B cell (primary cell): ENCODE results near the gene WNT9A. TPM values are rescaled to one million over a fixed set of nuclear protein-coding genes. Genes with fewer than 3 reads are reported as not detected.

Experiments used
- ATAC-seq: fragments of 200-7000 bp; cut with Tn5 transposase; one replicate; pipeline ENCODE4 v1.10.0; 2021; ENCODE audit warnings: low read depth, mild to moderate bottlenecking, moderate number of reproducible peaks, moderate library complexity
- CTCF ChIA-PET: fragments of 350-600 bp; sonication (Branson Sonifier 250); formaldehyde crosslinking; loops from one replicate; lab custom pipeline; 2021; ENCODE audit warnings: antibody characterized with exemption, inconsistent platforms; lab: Charles Lee
- POLR2A ChIA-PET: fragments of 350-600 bp; sonication (Branson Sonifier 250); formaldehyde crosslinking; loops from one replicate; lab custom pipeline; 2021; ENCODE audit warnings: antibody characterized with exemption; lab: Charles Lee
- DNase-seq: peaks from one replicate; pipeline ENCODE4 v3.0.0; 2013
- H2AFZ ChIP-seq: 2 replicates; pipeline ENCODE4 v1.6.1; 2012; ENCODE audit warnings: mild to moderate bottlenecking, low read depth, low read length; ENCODE audit not compliant: insufficient read depth, poor library complexity, severe bottlenecking
- H3K27ac ChIP-seq, 2 donors: 1 replicate in 1 of 2; 2 replicates in 1 of 2; pipeline ENCODE4 v1.5.1; 2012 to 2013; ENCODE audit warnings: low read length in 2 of 2, mild to moderate bottlenecking in 2 of 2, moderate library complexity in 1 of 2
- H3K27me3 ChIP-seq, 4 experiments: fragments of 200-600 bp in 1 of 4; sonication (generic) in 1 of 4; replicated peaks in 1 of 4; 1 replicate in 2 of 4; 2 replicates in 2 of 4; pipeline versions ENCODE4 v1.6.1 to v1.7.0; 2013 to 2016; ENCODE audit warnings: low read length in 3 of 4, mild to moderate bottlenecking in 2 of 4, mixed read lengths in 1 of 4, moderate library complexity in 1 of 4; ENCODE audit not compliant: insufficient read depth in 4 of 4, control insufficient read depth in 3 of 4; ENCODE audit errors: control extremely low read depth in 1 of 4
- H3K36me3 ChIP-seq, 2 experiments: replicated peaks in 1 of 2; 1 replicate in 1 of 2; 2 replicates in 1 of 2; pipeline versions ENCODE4 v1.6.1 to v1.7.1; 2013; ENCODE audit warnings: low read length in 1 of 2; ENCODE audit not compliant: insufficient read depth in 2 of 2, control insufficient read depth in 1 of 2; ENCODE audit errors: control extremely low read depth in 1 of 2, extremely low read depth in 1 of 2
- H3K4me1 ChIP-seq, 2 donors: fragments of 200-600 bp in 1 of 2; sonication (generic) in 1 of 2; 1 replicate in 1 of 2; 2 replicates in 1 of 2; pipeline versions ENCODE4 v1.5.1 to v1.6.1; 2013 to 2017; ENCODE audit warnings: low read length in 2 of 2; ENCODE audit not compliant: control insufficient read depth in 2 of 2, insufficient read depth in 2 of 2
- H3K4me2 ChIP-seq: replicated peaks from 2 replicates; pipeline ENCODE3; 2012; ENCODE audit warnings: mild to moderate bottlenecking, low read depth, low read length; ENCODE audit not compliant: poor library complexity, severe bottlenecking
- H3K4me3 ChIP-seq, 5 experiments: fragments of 200-600 bp in 1 of 5; sonication (generic) in 1 of 5; 1 replicate in 3 of 5; 2 replicates in 2 of 5; pipeline versions ENCODE4 v1.5.1 to v1.7.0; 2011 to 2016; ENCODE audit warnings: low read length in 4 of 5, mild to moderate bottlenecking in 4 of 5, low read depth in 2 of 5, control low read depth in 1 of 5, moderate library complexity in 1 of 5; ENCODE audit not compliant: insufficient read depth in 1 of 5; ENCODE audit errors: control extremely low read depth in 1 of 5, extremely low read depth in 1 of 5
- H3K79me2 ChIP-seq: fragments of 200-600 bp; sonication (generic); one replicate; pipeline ENCODE4 v1.6.0; 2016; ENCODE audit warnings: low read length; ENCODE audit not compliant: control insufficient read depth, insufficient read depth
- H3K9ac ChIP-seq: fragments of 200-600 bp; sonication (generic); 2 replicates; pipeline ENCODE4 v1.6.1; 2017; ENCODE audit warnings: mild to moderate bottlenecking, low read length, moderate library complexity
- H3K9me3 ChIP-seq, 3 donors: one replicate each; pipeline versions ENCODE4 v1.6.1 to v1.7.1; 2013; ENCODE audit warnings: low read length in 2 of 3; ENCODE audit not compliant: control insufficient read depth in 2 of 3, insufficient read depth in 1 of 3; ENCODE audit errors: control extremely low read depth in 1 of 3
- H4K20me1 ChIP-seq: 2 replicates; pipeline ENCODE4 v1.6.0; 2012; ENCODE audit warnings: mild to moderate bottlenecking, low read length; ENCODE audit not compliant: insufficient read depth, control insufficient read depth, poor library complexity, severe bottlenecking
- H3K27ac Mint-ChIP-seq: one replicate; pipeline ENCODE4 v1.8.0; 2021; ENCODE audit warnings: mixed read lengths
- H3K27me3 Mint-ChIP-seq: one replicate; pipeline ENCODE4 v1.8.0; 2021; ENCODE audit warnings: mixed read lengths
- H3K4me1 Mint-ChIP-seq: one replicate; pipeline ENCODE4 v1.8.0; 2021; ENCODE audit warnings: mixed read lengths
- H3K4me3 Mint-ChIP-seq: one replicate; pipeline ENCODE4 v1.8.0; 2021; ENCODE audit warnings: mixed read lengths
- H3K9me3 Mint-ChIP-seq: one replicate; pipeline ENCODE4 v1.8.0; 2022; ENCODE audit warnings: mixed read lengths; ENCODE audit not compliant: insufficient read depth
- CTCF ChIP-seq: fragments of 200-600 bp; IDR thresholded peaks from one replicate; pipeline ENCODE4 v1.8.0; 2022; ENCODE audit warnings: antibody characterized with exemption, mild to moderate bottlenecking
- EZH2 ChIP-seq: IDR thresholded peaks from 2 replicates; pipeline ENCODE4 v1.6.1; 2012; ENCODE audit warnings: borderline replicate concordance, low read depth, mild to moderate bottlenecking, moderate library complexity, low read length; ENCODE audit not compliant: insufficient read depth, poor library complexity, severe bottlenecking
- WGBS: methylation state at CpG from one replicate; pipeline ENCODE4 v1.1.5; 2013; ENCODE audit warnings: missing lambda C conversion rate; ENCODE audit not compliant: insufficient coverage; 5-methylcytosine and 5-hydroxymethylcytosine counted together
- intact Hi-C: fragments of 100-400 bp; cut with micrococcal nuclease; formaldehyde crosslinking; loops from one replicate; pipeline ENCODE4 v1.10.0; 2022
- polyA plus RNA-seq: library from polyadenylated mRNA; depleted of rRNA; stranded (reverse); fragments of >200 nt; gene quantifications from 2 replicates; pipeline ENCODE4 v1.2.3, GENCODE V29; 2012
- total RNA-seq, 2 donors: library from RNA; stranded (reverse); fragments of 120-200 nt in 1 of 2; gene quantifications; 1 replicate in 1 of 2; 2 replicates in 1 of 2; pipeline versions ENCODE4 v1.2.3 to v1.2.4, GENCODE V29; 2013 to 2022

Gene WNT9A
- total and polyA plus RNA-seq, 2 donors (not counting 1 experiment from before 2014, with no cell fraction given): 0.04 TPM; not detected in 1

- 89% methylated on average over 8 of the region's 8 CpGs for WGBS
- no peak for DNase-seq
- Mint-ChIP-seq H3K4me1 (peaks cover 10% of the 10 kb centered on the region), H3K4me3 (peak overlapping the region; percentile 83), H3K27ac (peak overlapping the region; percentile 15), H3K27me3 (no peaks in the 10 kb centered on the region), H3K9me3 (no peaks in the 10 kb centered on the region)
- ChIA-PET POLR2A (no interaction called here), CTCF (no interaction called here)
- H4K20me1 ChIP-seq: no peaks in the 10 kb centered on the region
- peaks cover 0 to 3% (median 0%) of the 10 kb centered on the region in 3 donors for H3K9me3 ChIP-seq
- TF ChIP-seq CTCF (no peak), EZH2 (no peak)
- peak overlapping the region; percentile 73 for H3K9ac ChIP-seq
- no peak for ATAC-seq
- peak overlapping the region in 1 of 2 donors; percentile 66 for H3K27ac ChIP-seq
- H3K4me3 ChIP-seq: no peak overlapping the region
- H2AFZ ChIP-seq: peak overlapping the region; percentile 90
- no peaks in the 10 kb centered on the region for H3K79me2 ChIP-seq
- no peaks in the 10 kb centered on the region for H3K27me3 ChIP-seq
- no peaks in the 10 kb centered on the region for H3K36me3 ChIP-seq
- H3K4me2 ChIP-seq: peak overlapping the region; percentile 89
- intact Hi-C loops: no loop called here
- H3K4me1 ChIP-seq: peaks cover 11 to 29% of the 10 kb centered on the region in 2 donors
These were observed 59.2 kb downstream of the WNT9A start for GRCh38 chr1:227888404-227889046.

DNA sequence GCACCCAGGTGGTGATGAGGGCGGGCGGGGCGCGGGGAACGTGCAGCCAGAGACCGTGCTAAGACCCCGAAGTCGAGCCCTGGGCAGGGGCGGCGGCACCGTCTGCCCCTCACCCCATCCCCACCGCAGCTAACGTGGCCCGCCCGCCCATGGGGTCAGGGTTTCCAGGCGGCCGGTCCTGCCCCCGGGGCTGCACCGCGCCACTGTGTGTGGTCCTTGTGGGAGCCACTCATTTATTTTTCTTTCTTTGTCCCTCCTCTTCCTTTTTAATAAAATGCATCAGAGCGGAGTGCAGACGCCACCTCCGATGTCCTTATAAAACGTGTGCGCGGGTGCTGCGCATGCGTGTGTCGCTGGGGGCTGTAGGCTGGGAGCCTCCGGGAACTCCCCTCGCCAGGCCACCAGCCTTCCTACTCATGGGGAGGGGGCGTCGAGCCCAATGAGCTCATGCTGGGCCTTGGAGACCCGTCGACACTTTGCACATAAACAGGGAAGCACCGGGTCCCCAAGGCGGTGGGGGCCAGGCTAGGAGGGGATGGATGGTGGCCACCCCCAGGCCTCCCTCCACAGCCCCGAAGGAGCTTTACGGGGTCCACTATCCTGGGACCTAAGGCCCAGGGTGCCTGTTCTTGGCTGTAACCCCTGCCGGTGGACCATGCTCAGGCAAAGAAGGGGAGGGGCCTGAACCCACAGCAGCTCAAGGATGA is 59.9 kb downstream of the WNT9A start:
- TF ChIP-seq CTCF: no peak
- TF ChIP-seq EZH2: no peak
- H3K9me3 Mint-ChIP-seq: no peaks in the 10 kb centered on the region

More for the DNA sequence above, 59.9 kb downstream of the WNT9A start:
- peaks cover 10% of the 10 kb centered on the region for H3K4me1 Mint-ChIP-seq
- no peaks in the 10 kb centered on the region for H3K79me2 ChIP-seq
- peak overlapping the region; percentile 83 for H3K4me3 Mint-ChIP-seq
- H3K36me3 ChIP-seq: no peaks in the 10 kb centered on the region
- 41% methylated on average over 39 of the region's 40 CpGs for WGBS
- no peaks in the 10 kb centered on the region for H3K27me3 Mint-ChIP-seq
- no peaks in the 10 kb centered on the region for H4K20me1 ChIP-seq
- peak overlapping the region in 4 of 5 experiments; percentile 56 to 70 (median 62) for H3K4me3 ChIP-seq
- H2AFZ ChIP-seq: peak overlapping the region; percentile 90
- peak overlapping the region; percentile 73 for H3K9ac ChIP-seq
- peak overlapping the region; percentile 89 for H3K4me2 ChIP-seq
- POLR2A ChIA-PET: no interaction called here
- H3K27ac Mint-ChIP-seq: peak overlapping the region; percentile 65
- no peaks in the 10 kb centered on the region for H3K27me3 ChIP-seq
- CTCF ChIA-PET: interaction anchor here (0.6 kb wide), 1 partner anchor 1927 kb away, joined by 3 read pairs; no protein-coding TSS in a partner anchor
- peaks cover 11 to 29% of the 10 kb centered on the region in 2 donors for H3K4me1 ChIP-seq
- peaks cover 0 to 3% (median 0%) of the 10 kb centered on the region in 3 donors for H3K9me3 ChIP-seq
- intact Hi-C loops: no loop called here
- peak; percentile 27 for DNase-seq
- ATAC-seq: peak; percentile 13
- H3K27ac ChIP-seq: peak overlapping the region; percentile 55 to 66
